HepG2 (cell line): Measurements from ENCODE around the gene OSGIN1. TPM values are rescaled to one million over a fixed set of nuclear protein-coding genes. Genes with fewer than 3 reads are reported as not detected.

Source experiments
- ATAC-seq: fragments of 200-7000 bp; cut with Tn5 transposase; 3 replicates; pipeline ENCODE4 v1.9.1; 2020; ENCODE audit warnings: mild to moderate bottlenecking, moderate library complexity
- Bru-seq: library from RNA; stranded (reverse); fragments of 400-500 nt; gene quantifications from one replicate; lab custom pipeline; 2021; lab: Mats Ljungman, UMichigan
- BruChase-seq, 2 experiments: library from RNA; stranded (reverse); fragments of 400-500 nt; gene quantifications; one replicate each; lab custom pipeline; 2021; lab: Mats Ljungman, UMichigan
- BruUV-seq: library from RNA; stranded (reverse); fragments of 400-500 nt; replicated peaks from 2 replicates; lab custom pipeline; 2021; lab: Mats Ljungman, UMichigan
- CTCF ChIA-PET: fragments of 300-600 bp; formaldehyde crosslinking; extraction: SDS; loops from one replicate; lab custom pipeline; 2021; ENCODE audit warnings: low total read pairs, inconsistent platforms, low intra/inter-chr PET ratio; lab: Yijun Ruan, JAX
- POLR2A ChIA-PET: fragments of 350-600 bp; sonication (Branson Sonifier 250); formaldehyde crosslinking; loops from one replicate; lab custom pipeline; 2020; ENCODE audit warnings: antibody characterized with exemption, inconsistent platforms; lab: Yijun Ruan, JAX
- DNase-seq: peaks from one replicate; pipeline ENCODE4 v3.0.0-alpha.2; 2015; ENCODE audit warnings: low spot score
- FAIRE-seq: peaks from 3 replicates; lab custom pipeline; 2011; peaks lifted over from hg19 to GRCh38; lab: Jason Lieb, UNC
- H2AFZ ChIP-seq: one replicate; pipeline ENCODE4 v1.6.1; 2011; ENCODE audit warnings: low read length, inconsistent platforms
- H3K27ac ChIP-seq: fragments of 300-600 bp; 3 replicates; pipeline ENCODE4 v1.8.0; 2011; ENCODE audit warnings: mixed run types, mild to moderate bottlenecking, mixed read lengths, low read length, inconsistent platforms; ENCODE audit not compliant: insufficient read depth; ENCODE audit errors: extremely low read length
- H3K27me3 ChIP-seq, 2 experiments: fragments of 200-600 bp in 1 of 2; 2 replicates in 1 of 2; 3 replicates in 1 of 2; pipeline versions ENCODE4 v1.6.0 to v1.8.0; 2011; ENCODE audit warnings: low read length in 2 of 2, mild to moderate bottlenecking in 2 of 2, moderate library complexity in 2 of 2, inconsistent platforms in 1 of 2; ENCODE audit not compliant: insufficient read depth in 2 of 2, control insufficient read depth in 1 of 2
- H3K36me3 ChIP-seq, 2 experiments: fragments of 200-600 bp in 1 of 2; replicated peaks in 1 of 2; 2 replicates in 1 of 2; 3 replicates in 1 of 2; pipeline versions ENCODE4 v1.5.1 to v1.8.0; 2011; ENCODE audit warnings: low read length in 2 of 2, inconsistent platforms in 1 of 2; ENCODE audit not compliant: insufficient read depth in 2 of 2, control insufficient read depth in 1 of 2
- H3K4me1 ChIP-seq: 2 replicates; pipeline ENCODE4 v1.5.1; 2012; ENCODE audit warnings: low read length, inconsistent platforms; ENCODE audit not compliant: insufficient read depth
- H3K4me2 ChIP-seq: 2 replicates; pipeline ENCODE4 v1.6.0; 2011; ENCODE audit warnings: low read depth, low read length, inconsistent platforms
- H3K4me3 ChIP-seq, 3 experiments: fragments of 200-600 bp in 1 of 3; sonication (generic), shearing (Covaris generic) in 1 of 3; replicated peaks in 1 of 3; 2 replicates each; pipeline ENCODE4 v1.5.1; 2011 to 2016; ENCODE audit warnings: low read length in 3 of 3, inconsistent platforms in 2 of 3, low read depth in 2 of 3, mild to moderate bottlenecking in 2 of 3, control low read depth in 1 of 3, mixed read lengths in 1 of 3; ENCODE audit not compliant: insufficient read depth in 1 of 3
- H3K79me2 ChIP-seq: one replicate; pipeline ENCODE4 v1.6.1; 2011; ENCODE audit warnings: low read length, inconsistent platforms; ENCODE audit not compliant: insufficient read depth
- H3K9ac ChIP-seq: 2 replicates; pipeline ENCODE4 v1.6.0; 2011; ENCODE audit warnings: mild to moderate bottlenecking, low read depth, low read length, inconsistent platforms; ENCODE audit not compliant: insufficient read depth
- H3K9me3 ChIP-seq: 2 replicates; pipeline ENCODE4 v1.5.1; 2012; ENCODE audit warnings: mild to moderate bottlenecking, low read length
- H4K20me1 ChIP-seq: 2 replicates; pipeline ENCODE4 v1.6.0; 2011; ENCODE audit warnings: inconsistent platforms, mild to moderate bottlenecking, low read length, moderate library complexity; ENCODE audit not compliant: insufficient read depth
- ATF6 ChIP-seq: sonication (generic); formaldehyde crosslinking; conservative IDR thresholded peaks from 2 replicates; pipeline ENCODE4 v1.4.0; 2020; ENCODE audit warnings: missing genetic modification reagents
- PATZ1 ChIP-seq: sonication (generic); formaldehyde crosslinking; IDR thresholded peaks from 2 replicates; pipeline ENCODE4 v1.4.0; 2020; ENCODE audit warnings: missing genetic modification reagents
- PHF21A ChIP-seq: sonication (generic); formaldehyde crosslinking; IDR thresholded peaks from 2 replicates; pipeline ENCODE4 v1.5.0; 2020; ENCODE audit warnings: mild to moderate bottlenecking, missing genetic modification reagents
- RCOR2 ChIP-seq: IDR thresholded peaks from 2 replicates; pipeline ENCODE4 v1.6.1; 2016; ENCODE audit warnings: missing biosample characterization, missing genetic modification reagents
- STAT6 ChIP-seq: sonication (generic); formaldehyde crosslinking; IDR thresholded peaks from 2 replicates; pipeline ENCODE4 v1.4.0; 2020; ENCODE audit warnings: missing genetic modification reagents, mild to moderate bottlenecking, borderline replicate concordance
- ZNF136 ChIP-seq: sonication (generic); formaldehyde crosslinking; IDR thresholded peaks from 2 replicates; pipeline ENCODE4 v1.8.1; 2022; ENCODE audit warnings: low read depth, mild to moderate bottlenecking, moderate library complexity, missing genetic modification reagents
- ZNF672 ChIP-seq: sonication (generic); formaldehyde crosslinking; IDR thresholded peaks from 2 replicates; pipeline ENCODE4 v1.8.1; 2022; ENCODE audit warnings: missing genetic modification reagents
- WGBS: methylation state at CpG from one replicate; pipeline ENCODE4 v1.1.6; 2017; ENCODE audit warnings: low lambda C conversion rate; 5-methylcytosine and 5-hydroxymethylcytosine counted together
- in situ Hi-C: cut with HindIII; loops from 2 replicates; pipeline ENCODE4 v1.10.0; 2017; ENCODE audit warnings: low pct_unique_long_range_greater_than_20kb; ENCODE audit not compliant: extremely low pct_ligation_motif_present
- intact Hi-C: fragments of 100-400 bp; cut with micrococcal nuclease; formaldehyde crosslinking; loops from one replicate; pipeline ENCODE4 v1.10.0; 2022; ENCODE audit not compliant: unreplicated experiment
- long read RNA-seq, 2 experiments: library from RNA in 1 of 2; library from polyadenylated mRNA in 1 of 2; stranded (forward) in 1 of 2; unstranded in 1 of 2; transcript quantifications; one replicate each; pipeline ENCODE4 v2.0.0, GENCODE V29; 2019 to 2022
- polyA minus RNA-seq, 3 experiments: library from RNA; depleted of rRNA, polyadenylated mRNA; stranded (reverse); fragments of >200 nt; gene quantifications; 2 replicates each; pipeline ENCODE4 v1.2.3, GENCODE V29; 2011; ENCODE audit warnings: low replicate concordance in 1 of 3
- polyA plus RNA-seq, 8 experiments: library from polyadenylated mRNA; depleted of rRNA in 3 of 8; stranded (reverse) in 7 of 8; unstranded in 1 of 8; fragments of >200 nt; fragmentation: Illumina TruSeq in 4 of 8; extraction: Trizol in 4 of 8; gene quantifications; 2 replicates each; pipeline versions ENCODE4 v1.2.1 to v1.2.3, GENCODE V29; 2011 to 2016; ENCODE audit warnings: low read depth in 4 of 8, missing spikeins in 1 of 8, mixed read lengths in 1 of 8; ENCODE audit not compliant: insufficient read depth in 1 of 8
- total RNA-seq, 5 experiments: library from RNA; depleted of rRNA; stranded (reverse); fragments of >200 nt; fragmentation: Illumina TruSeq; extraction: Trizol; gene quantifications; 2 replicates each; pipeline ENCODE4 v1.2.3, GENCODE V29; 2016; ENCODE audit warnings: low read depth in 1 of 5

Gene OSGIN1
- total RNA-seq (2016; rRNA removed; fragmentation: Illumina TruSeq; extraction: Trizol) (18.1 and 27.1 TPM in 2 replicates), polyA plus RNA-seq (2011; rRNA removed) (20.5 and 26.5 TPM in 2 replicates), polyA minus RNA-seq (2011; rRNA and poly(A)+ RNA removed; ENCODE audit: low replicate concordance) (5.0 and 29.3 TPM in 2 replicates), Bru-seq, nascent RNA (percentile 96 among the genes with signal in this experiment), BruChase-seq, experiment 1, labeled RNA remaining after a 6-hour chase (percentile 82 among the genes with signal in this experiment), BruChase-seq, experiment 2, labeled RNA remaining after a 2-hour chase (percentile 86 among the genes with signal in this experiment)
- total RNA-seq (2016; cell fraction: cytosol; rRNA removed; fragmentation: Illumina TruSeq; extraction: Trizol; ENCODE audit: low read depth) = 11.4 and 11.5 TPM in 2 replicates
- 18.2 and 24.7 TPM in 2 replicates for total RNA-seq (2016; cell fraction: insoluble cytoplasmic fraction; rRNA removed; fragmentation: Illumina TruSeq; extraction: Trizol)
- 21.9 and 22.1 TPM in 2 replicates for total RNA-seq (2016; cell fraction: membrane; rRNA removed; fragmentation: Illumina TruSeq; extraction: Trizol)
- 32.7 and 36.4 TPM in 2 replicates for total RNA-seq (2016; cell fraction: nucleus; rRNA removed; fragmentation: Illumina TruSeq; extraction: Trizol)
- polyA plus RNA-seq (2011; cell fraction: cytosol; rRNA removed) = 14.6 and 23.2 TPM in 2 replicates
- polyA plus RNA-seq (2011; cell fraction: nucleus; rRNA removed) = 50.0 and 59.1 TPM in 2 replicates
- 20.8 and 24.1 TPM in 2 replicates for polyA plus RNA-seq (2012)
- 5.0 and 5.2 TPM in 2 replicates for polyA plus RNA-seq (2016; cell fraction: cytosol; fragmentation: Illumina TruSeq; extraction: Trizol; ENCODE audit: low read depth)
- polyA plus RNA-seq (2016; cell fraction: insoluble cytoplasmic fraction; fragmentation: Illumina TruSeq; extraction: Trizol; ENCODE audit: low read depth) = 24.2 and 30.6 TPM in 2 replicates
- polyA plus RNA-seq (2016; cell fraction: membrane; fragmentation: Illumina TruSeq; extraction: Trizol; ENCODE audit: low read depth) = 6.9 and 8.0 TPM in 2 replicates
- 47.7 and 49.4 TPM in 2 replicates for polyA plus RNA-seq (2016; cell fraction: nucleus; fragmentation: Illumina TruSeq; extraction: Trizol; ENCODE audit: insufficient read depth, low read depth)
- 11.4 and 16.2 TPM in 2 replicates for polyA minus RNA-seq (2011; cell fraction: cytosol; rRNA and poly(A)+ RNA removed)
- 49.3 and 51.1 TPM in 2 replicates for polyA minus RNA-seq (2011; cell fraction: nucleus; rRNA and poly(A)+ RNA removed)
- long read RNA-seq, experiment 1, transcript OSGIN1-203 (6 exons, 1,940 nt) = major isoform, 17 of 24 reads
- long read RNA-seq, experiment 1, partial matches to known transcripts = 7 of 24 reads
- long read RNA-seq, experiment 1, other reads (novel, unspliced or antisense) = 0 of 24 reads
- long read RNA-seq, experiment 2, transcript OSGIN1-203 (6 exons, 1,940 nt) = major isoform, 53 of 90 reads
- long read RNA-seq, experiment 2, partial matches to known transcripts = 26 of 90 reads
- long read RNA-seq, experiment 2, other reads (novel, unspliced or antisense) = 11 of 90 reads

- peak within 1 kb of the TSS; percentile 87 for H3K9ac ChIP-seq
- peak; percentile 95 for DNase-seq
- H3K27ac ChIP-seq = peak within 1 kb of the TSS; percentile 94
- H2AFZ ChIP-seq = no peak within 1 kb of the TSS
- H3K36me3 ChIP-seq = peaks cover 14 to 28% of the 10 kb centered on the region in 2 experiments
- ChIA-PET POLR2A (interaction anchor here (0.7 to 3.4 kb wide), 14 partner anchors 10 to 234 kb away, joined by 3 to 58 read pairs (median 10); partner anchors contain the start of genes MBTPS1, MLYCD, SLC38A8 and TAF1C), CTCF (interaction anchor here (5.5 kb wide), 1 partner anchor 26 kb away, joined by 31 read pairs; no protein-coding TSS in a partner anchor)
- WGBS = 0% methylated on average over 7 of the region's 30 CpGs
- H3K9me3 ChIP-seq = no peaks in the 10 kb centered on the region
- BruUV-seq = no TSS peak
- peaks cover 34% of the 10 kb centered on the region for H4K20me1 ChIP-seq
- H3K4me1 ChIP-seq = peaks cover 74% of the 10 kb centered on the region
- no peaks in the 10 kb centered on the region; a peak in 1 of 5 replicates for H3K27me3 ChIP-seq
- peak; percentile 70 for FAIRE-seq
- peak within 1 kb of the TSS; percentile 80 to 90 (median 83) for H3K4me3 ChIP-seq
- ATAC-seq = peak; percentile 87
- in situ Hi-C loops (loop anchor here (25.0 kb wide), 1 partner anchor 234 kb away; the partner anchor contains the start of genes ADAD2 and TAF1C), intact Hi-C loops (loop anchor here (1.0 to 10.0 kb wide), 4 partner anchors 10 to 224 kb away; partner anchors contain the start of gene MLYCD)
- H3K4me2 ChIP-seq = peak within 1 kb of the TSS; percentile 97
- peaks cover 24% of the 10 kb centered on the region for H3K79me2 ChIP-seq
- TF ChIP-seq STAT6 (CRISPR knock-in tag) (no peak; the same call in 1 of the 2 replicates), PATZ1 (CRISPR knock-in tag) (peak; percentile 95), ZNF672 (CRISPR knock-in tag) (no peak), ZNF136 (CRISPR knock-in tag) (peak; percentile 84; the same call in 1 of the 2 replicates), PHF21A (CRISPR knock-in tag) (peak; percentile 81), ATF6 (CRISPR knock-in tag) (0 out of 2 replicates have a peak, but pooled peaks have one; percentile 69), RCOR2 (CRISPR knock-in tag) (no peak)
Observed at GRCh38 chr16:83952940-83953795, at the start of gene OSGIN1. TSS of gene OSGIN1 (plus strand) at chr16:83953240. CDS start at chr16:83957672, 4,432 bp downstream.
